OCI-M1 (cell line): ENCODE data around the gene HOXC10.

Source experiments
- DNase-seq: peaks from one replicate; lab custom pipeline; 2025; lab: John Stamatoyannopoulos, UW

HOXC10 gene

GRCh38 chr12:53992377-53992889 is 7.5 kb downstream of the HOXC10 start:
- no peak for DNase-seq

- no peak for DNase-seq
These were observed 8.4 kb downstream of the HOXC10 start for GRCh38 chr12:53993162-53994008.

- no peak for DNase-seq
These were observed 9.0 kb downstream of the HOXC10 start for GRCh38 chr12:53994009-53994263.

- DNase-seq, result no peak
These were observed 9.5 kb downstream of the HOXC10 start for GRCh38 chr12:53994264-53995001.

GRCh38 chr12:53995002-53995377 is 10.0 kb downstream of the HOXC10 start:
- no peak for DNase-seq

GRCh38 chr12:53995378-53996239 is 10.7 kb downstream of the HOXC10 start:
- peak; percentile 63 for DNase-seq

- DNase-seq, result peak; percentile 52
These were observed 11.6 kb downstream of the HOXC10 start for GRCh38 chr12:53996240-53997203.

- DNase-seq, result no peak
These were observed 12.5 kb downstream of the HOXC10 start for GRCh38 chr12:53997204-53998109.

- no peak for DNase-seq
These were observed 13.4 kb downstream of the HOXC10 start for GRCh38 chr12:53998110-53998899.

GRCh38 chr12:53998900-53999236 is 13.9 kb downstream of the HOXC10 start:
- DNase-seq, result no peak

- no peak for DNase-seq
These were observed 14.7 kb downstream of the HOXC10 start for GRCh38 chr12:53999559-54000115.

GRCh38 chr12:54000116-54001114 is 15.5 kb downstream of the HOXC10 start, which contains the start of gene HOXC9:
Gene HOXC9 (plus strand): TSS chr12:54000161. CDS start chr12:54000189, 28 bp downstream.
- DNase-seq, result no peak

GRCh38 chr12:54001283-54002187 is 16.6 kb downstream of the HOXC10 start:
- no peak for DNase-seq

GRCh38 chr12:54002278-54002914 is 17.4 kb downstream of the HOXC10 start:
- DNase-seq, result no peak

- DNase-seq, result no peak
These were observed 18.0 kb downstream of the HOXC10 start for GRCh38 chr12:54002915-54003389.

GRCh38 chr12:54003625-54004024 is 18.7 kb downstream of the HOXC10 start:
- DNase-seq, result no peak
